Cardiac muscle cell (in vitro differentiated cells and primary cell): ENCODE data around the gene FXYD2. TPM values are rescaled to one million over a fixed set of nuclear protein-coding genes. Genes with fewer than 3 reads are reported as not detected.

Experiments used
- DNase-seq, 2 donors: peaks; one replicate each; pipeline versions ENCODE4 v3.0.0 to v3.0.0-alpha.2; 2010 to 2017; ENCODE audit warnings: low read depth in 1 of 2, low spot score in 1 of 2
- H3K27ac ChIP-seq: fragments of 200-600 bp; sonication (generic); 2 replicates; pipeline ENCODE4 v1.5.1; 2016
- H3K27me3 ChIP-seq: fragments of 200-600 bp; sonication (generic); 2 replicates; pipeline ENCODE4 v1.6.0; 2016; ENCODE audit warnings: control low read depth
- H3K36me3 ChIP-seq: fragments of 200-600 bp; sonication (generic); 2 replicates; pipeline ENCODE4 v1.5.1; 2016; ENCODE audit warnings: control low read depth
- H3K4me1 ChIP-seq: fragments of 200-600 bp; sonication (generic); 2 replicates; pipeline ENCODE4 v1.8.1; 2017; ENCODE audit warnings: low read depth, mild to moderate bottlenecking, mixed run types
- H3K4me3 ChIP-seq: fragments of 200-600 bp; sonication (generic); 2 replicates; pipeline ENCODE4 v1.5.1; 2016; ENCODE audit warnings: mild to moderate bottlenecking
- H3K9me3 ChIP-seq: fragments of 200-600 bp; sonication (generic); 2 replicates; pipeline ENCODE4 v1.5.1; 2017; ENCODE audit warnings: low read depth, mild to moderate bottlenecking, control low read depth
- polyA plus RNA-seq: library from polyadenylated mRNA; unstranded; fragments of >200 nt; fragmentation: Nextera tagmentation; extraction: Ambion mirVana; gene quantifications from 2 replicates; pipeline ENCODE4 v1.2.1, GENCODE V29; 2016
- total RNA-seq: library from RNA; depleted of rRNA; stranded (reverse); fragments of >200 nt; gene quantifications from 2 replicates; pipeline ENCODE4 v1.2.3, GENCODE V29; 2016
- TF ChIP-seq, protein P1 (sequence below): IDR thresholded peaks from 2 replicates; pipeline ENCODE4 v1.5.1; 2012; ENCODE audit warnings: low read depth, mild to moderate bottlenecking, low read length

The FXYD2 gene
- total and polyA plus RNA-seq, 2 experiments from 2014 or later = 2.3 to 2.4 TPM

DNA sequence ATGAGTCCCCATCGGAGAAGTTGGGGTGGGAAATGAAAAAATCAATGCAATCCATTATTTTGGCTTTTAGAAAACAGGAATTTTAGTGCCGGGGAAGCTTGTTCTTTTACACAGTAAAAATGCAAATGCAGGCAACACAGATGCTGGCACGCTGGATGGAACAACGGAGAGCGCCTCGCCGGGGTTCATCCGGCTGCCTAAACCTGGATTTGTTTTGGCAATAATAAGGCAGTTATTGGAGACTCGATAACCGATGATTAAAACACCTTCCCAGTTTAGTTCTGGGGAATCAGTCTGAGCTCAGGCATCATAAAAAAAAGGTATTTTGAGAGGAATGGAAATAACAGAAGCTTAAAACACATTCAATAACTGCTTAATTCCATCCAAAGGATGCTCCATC, 30.4 kb downstream of the FXYD2 start:
- no peaks in the 10 kb centered on the region for H3K9me3 ChIP-seq
- no peak for DNase-seq
- no peak overlapping the region for H3K4me3 ChIP-seq
- no peak overlapping the region for H3K27ac ChIP-seq
- TF ChIP-seq, protein P1, sequence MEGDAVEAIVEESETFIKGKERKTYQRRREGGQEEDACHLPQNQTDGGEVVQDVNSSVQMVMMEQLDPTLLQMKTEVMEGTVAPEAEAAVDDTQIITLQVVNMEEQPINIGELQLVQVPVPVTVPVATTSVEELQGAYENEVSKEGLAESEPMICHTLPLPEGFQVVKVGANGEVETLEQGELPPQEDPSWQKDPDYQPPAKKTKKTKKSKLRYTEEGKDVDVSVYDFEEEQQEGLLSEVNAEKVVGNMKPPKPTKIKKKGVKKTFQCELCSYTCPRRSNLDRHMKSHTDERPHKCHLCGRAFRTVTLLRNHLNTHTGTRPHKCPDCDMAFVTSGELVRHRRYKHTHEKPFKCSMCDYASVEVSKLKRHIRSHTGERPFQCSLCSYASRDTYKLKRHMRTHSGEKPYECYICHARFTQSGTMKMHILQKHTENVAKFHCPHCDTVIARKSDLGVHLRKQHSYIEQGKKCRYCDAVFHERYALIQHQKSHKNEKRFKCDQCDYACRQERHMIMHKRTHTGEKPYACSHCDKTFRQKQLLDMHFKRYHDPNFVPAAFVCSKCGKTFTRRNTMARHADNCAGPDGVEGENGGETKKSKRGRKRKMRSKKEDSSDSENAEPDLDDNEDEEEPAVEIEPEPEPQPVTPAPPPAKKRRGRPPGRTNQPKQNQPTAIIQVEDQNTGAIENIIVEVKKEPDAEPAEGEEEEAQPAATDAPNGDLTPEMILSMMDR = no peak
- H3K27me3 ChIP-seq = peaks cover 84% of the 10 kb centered on the region
- H3K4me1 ChIP-seq = peaks cover 6% of the 10 kb centered on the region
- H3K36me3 ChIP-seq = no peaks in the 10 kb centered on the region

DNA sequence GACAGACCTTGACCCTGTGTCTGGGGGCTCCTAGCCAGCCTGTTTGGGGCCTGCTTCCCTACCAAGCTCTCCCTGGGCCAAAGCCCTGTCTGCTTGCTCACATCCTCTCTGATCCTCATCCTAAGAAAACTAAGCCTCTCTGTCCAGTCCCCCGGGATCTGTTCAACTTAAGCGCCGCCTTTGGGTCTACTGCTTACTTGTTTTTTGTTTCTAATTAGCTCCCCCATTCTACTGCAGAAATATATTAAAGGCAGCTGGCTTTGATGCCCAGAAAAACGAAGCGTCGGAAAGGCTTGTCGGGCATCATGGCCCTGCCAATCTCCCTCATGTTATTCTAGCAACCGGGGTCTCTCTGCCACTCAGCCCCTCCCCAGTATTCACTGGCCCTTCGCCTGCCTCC, 31.0 kb downstream of the FXYD2 start:
- Histone ChIP-seq H3K36me3 (no peaks in the 10 kb centered on the region), H3K27me3 (peaks cover 79% of the 10 kb centered on the region), H3K9me3 (no peaks in the 10 kb centered on the region), H3K27ac (no peak overlapping the region), H3K4me3 (no peak overlapping the region), H3K4me1 (peaks cover 6% of the 10 kb centered on the region)
- DNase-seq = no peak
- TF ChIP-seq, protein P1 = no peak

DNA sequence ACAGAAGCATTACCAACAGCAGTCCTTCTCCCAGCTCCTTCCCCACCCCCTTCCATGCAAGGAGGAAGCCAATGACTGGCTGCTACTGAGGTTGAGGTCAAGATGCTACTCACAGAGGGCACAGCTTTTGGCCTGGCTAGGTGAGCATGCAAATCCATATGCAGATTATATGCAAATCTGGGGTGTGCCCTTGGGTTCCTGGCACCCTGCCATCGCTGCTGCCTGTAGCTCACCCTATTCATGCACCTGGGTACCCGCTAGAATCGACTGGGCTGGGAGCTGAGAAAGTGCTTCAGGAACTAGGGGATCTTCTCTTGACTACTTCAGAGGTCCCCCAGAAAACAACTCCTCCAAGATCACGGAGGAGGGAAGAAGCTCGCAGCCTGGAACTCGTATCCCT, 31.6 kb downstream of the FXYD2 start:
- TF ChIP-seq, protein P1 = no peak
- no peaks in the 10 kb centered on the region for H3K9me3 ChIP-seq
- H3K4me1 ChIP-seq = peaks cover 6% of the 10 kb centered on the region
- no peak overlapping the region for H3K27ac ChIP-seq
- no peak overlapping the region for H3K4me3 ChIP-seq
- H3K27me3 ChIP-seq = peaks cover 73% of the 10 kb centered on the region
- H3K36me3 ChIP-seq = no peaks in the 10 kb centered on the region
- DNase-seq = no peak

DNA sequence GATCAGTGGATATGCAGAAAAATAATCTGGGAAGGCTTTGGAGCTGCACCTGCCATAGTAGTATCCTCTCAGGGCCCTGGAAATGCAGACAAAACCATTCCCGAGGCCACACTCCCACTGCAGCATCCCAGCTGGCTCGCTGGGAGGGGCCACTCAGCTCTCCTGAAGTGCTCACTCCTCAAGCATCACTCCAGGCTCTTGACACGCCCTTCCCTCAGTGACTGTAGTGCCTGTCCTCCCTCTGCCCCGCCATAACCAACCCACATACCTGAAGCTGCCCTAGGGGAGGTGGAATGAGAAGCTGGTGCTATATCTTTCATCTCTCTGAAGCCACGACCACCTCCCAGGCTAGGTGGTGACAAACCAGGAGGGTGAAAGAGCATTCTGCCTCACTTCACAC, 32.3 kb downstream of the FXYD2 start:
- H3K36me3 ChIP-seq = no peaks in the 10 kb centered on the region
- H3K27ac ChIP-seq = no peak overlapping the region
- H3K27me3 ChIP-seq = peaks cover 65% of the 10 kb centered on the region
- no peak for DNase-seq
- H3K4me3 ChIP-seq = no peak overlapping the region
- H3K4me1 ChIP-seq = peaks cover 6% of the 10 kb centered on the region
- TF ChIP-seq, protein P1 = no peak
- no peaks in the 10 kb centered on the region for H3K9me3 ChIP-seq

DNA sequence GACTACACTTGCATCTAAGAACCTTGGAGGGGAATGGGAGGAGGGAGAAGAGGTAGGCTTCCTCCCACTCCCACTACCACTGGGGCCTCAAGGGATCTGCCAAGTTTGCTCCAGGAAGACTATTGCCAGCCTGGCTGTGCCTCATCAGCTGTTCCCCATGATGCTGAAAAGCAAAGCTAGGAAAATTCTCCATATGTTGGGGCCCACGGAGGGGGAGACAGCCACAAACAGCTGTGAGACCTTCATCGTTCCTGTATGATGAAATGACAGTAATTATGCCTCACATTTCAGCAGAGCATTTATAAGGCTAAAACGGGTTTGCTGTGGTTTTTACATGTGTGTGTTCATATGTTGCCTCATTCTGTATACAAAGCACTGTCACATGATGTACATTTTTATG, 34.3 kb downstream of the FXYD2 start:
- no peak overlapping the region for H3K4me3 ChIP-seq
- no peak overlapping the region for H3K27ac ChIP-seq
- TF ChIP-seq, protein P1 = no peak
- H3K4me1 ChIP-seq = no peaks in the 10 kb centered on the region
- H3K9me3 ChIP-seq = no peaks in the 10 kb centered on the region
- peaks cover 46% of the 10 kb centered on the region for H3K27me3 ChIP-seq
- H3K36me3 ChIP-seq = no peaks in the 10 kb centered on the region
- DNase-seq = no peak

DNA sequence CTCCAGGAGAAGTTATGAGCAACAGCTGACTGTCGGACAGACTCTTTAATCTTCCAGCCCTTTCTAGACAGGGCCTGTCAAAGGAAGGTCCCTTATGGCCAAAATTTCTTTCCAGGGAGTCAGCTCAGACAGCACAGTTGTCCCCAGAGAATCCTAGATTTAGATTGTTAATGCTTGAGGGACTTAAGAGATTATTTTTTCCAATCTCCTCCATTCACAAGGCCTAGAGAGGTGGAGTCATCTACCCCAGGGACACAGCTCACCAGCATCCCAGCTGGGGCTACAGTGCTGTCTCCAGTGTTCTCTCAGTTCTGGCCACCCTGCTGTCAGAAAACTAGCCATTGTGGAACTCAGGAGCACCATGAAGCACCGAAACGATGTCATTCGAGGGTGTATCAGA, 35.3 kb downstream of the FXYD2 start:
- H3K36me3 ChIP-seq = no peaks in the 10 kb centered on the region
- H3K4me3 ChIP-seq = no peak overlapping the region
- H3K4me1 ChIP-seq = no peaks in the 10 kb centered on the region
- no peak for DNase-seq
- no peak overlapping the region for H3K27ac ChIP-seq
- H3K27me3 ChIP-seq = peaks cover 35% of the 10 kb centered on the region
- H3K9me3 ChIP-seq = no peaks in the 10 kb centered on the region
- TF ChIP-seq, protein P1 = no peak
